Heart right ventricle (tissue), 16 donors: ENCODE results near the gene TNRC6B. TPM values are rescaled to one million over a fixed set of nuclear protein-coding genes. Genes with fewer than 3 reads are reported as not detected.

Experiments
- ATAC-seq, 8 donors: fragments of 200-7000 bp; cut with Tn5 transposase; one replicate each; pipeline ENCODE4 v1.9.1; 2020; ENCODE audit warnings: mild to moderate bottlenecking in 8 of 8, moderate library complexity in 8 of 8, moderate number of reproducible peaks in 1 of 8
- DNase-seq, 2 donors: peaks; one replicate each; pipeline ENCODE4 v3.0.0-alpha.2; 2020
- H3K27ac ChIP-seq, 10 donors: fragments of 200-600 bp; sonication (generic) in 2 of 10; one replicate each; pipeline versions ENCODE4 v1.5.0 to v1.8.0; 2020 to 2022; ENCODE audit warnings: mild to moderate bottlenecking in 3 of 10
- H3K27me3 ChIP-seq, 7 donors: fragments of 200-600 bp; one replicate each; pipeline ENCODE4 v1.8.0; 2021 to 2022; ENCODE audit warnings: mild to moderate bottlenecking in 2 of 7
- H3K36me3 ChIP-seq, 9 donors: fragments of 200-600 bp; sonication (generic) in 1 of 9; one replicate each; pipeline versions ENCODE4 v1.5.0 to v1.8.0; 2020 to 2022; ENCODE audit warnings: mild to moderate bottlenecking in 2 of 9
- H3K4me1 ChIP-seq, 9 donors: fragments of 200-600 bp; sonication (generic) in 1 of 9; one replicate each; pipeline versions ENCODE4 v1.5.0 to v1.8.0; 2020 to 2022; ENCODE audit warnings: mild to moderate bottlenecking in 4 of 9
- H3K4me3 ChIP-seq, 10 donors: fragments of 200-600 bp; sonication (generic) in 2 of 10; one replicate each; pipeline versions ENCODE4 v1.5.0 to v1.8.0; 2020 to 2022; ENCODE audit warnings: mild to moderate bottlenecking in 7 of 10, moderate library complexity in 2 of 10
- H3K9me3 ChIP-seq, 11 donors: fragments of 200-600 bp in 10 of 11; sonication (generic) in 2 of 11; one replicate each; pipeline versions ENCODE4 v1.5.0 to v1.8.0; 2013 to 2022; ENCODE audit warnings: mild to moderate bottlenecking in 2 of 11, control low read depth in 1 of 11, moderate library complexity in 1 of 11
- WGBS, 2 donors: extraction: QIAGEN DNeasy Blood & Tissue Kit; methylation state at CpG; one replicate each; pipeline ENCODE4 v1.1.7; 2013; ENCODE audit warnings: inconsistent platforms in 1 of 2; 5-methylcytosine and 5-hydroxymethylcytosine counted together
- intact Hi-C, 10 donors: fragments of 100-400 bp; cut with DNase I; formaldehyde crosslinking; loops; one replicate each; pipeline versions ENCODE4 v1.11.1 to v1.14.2; 2022
- polyA plus RNA-seq, 2 donors: library from polyadenylated mRNA; stranded (reverse); fragments of 200-250 nt; gene quantifications; one replicate each; pipeline ENCODE4 v1.2.3, GENCODE V29; 2013
- total RNA-seq, 10 donors: library from RNA; stranded (reverse); fragmentation: NEBNext Ultra II Directional in 3 of 10; extraction: Animal tissue kit (Norgen Biotek cat#: 25700) in 3 of 10; gene quantifications; one replicate each; pipeline versions ENCODE4 v1.2.1 to v1.2.4, GENCODE V29; 2021 to 2023
- TF ChIP-seq, protein P1 (sequence below), 9 donors: fragments of 200-600 bp; sonication (generic) in 2 of 9; IDR thresholded peaks; one replicate each; pipeline versions ENCODE4 v1.5.0 to v1.8.0; 2021 to 2022; ENCODE audit warnings: antibody characterized with exemption in 9 of 9, mild to moderate bottlenecking in 5 of 9, moderate library complexity in 1 of 9
- donor health status: Arrhythmogenic right ventricular cardiomyopathy.
- donor health status: ischemic (EF 13 %, LVEDD 7.1; RV severe dilation, severe dysfunction).
- donor health status: healthy with polysubstance abuse.
- donor health status: DM: no; HTN: yes; CAD: no.
- donor health status: DM: no; HTN: no; CAD: no.
- donor health status: ischemic (EF 25% LVEDD 6.9; RV normal size, moderate dysfunction).
- donor health status: ischemic (EF 25% LVEDD 5.7; RV mildly dilated, moderate dysfunction).
- donor health status: healthy.
- donor health status: DM: yes; HTN: yes; CAD: no.
- donor health status: Ischemic cardiomyopathy.
- donor health status: ischemic (EF 35%, LVEDD 5.7; RV mildly dilated, moderate dysfunction).
- donor health status: nonischemic (EF 11% LVEDD 7.7; RV severe dilation, severe dysfunction).
- donor health status: DM: yes; HTN: yes; CAD: no.
- donor health status: PGD.
- donor health status: ischemic (EF 29% LVEDD 5.4; RV normal size, mild dysfunction).
- donor health status: nonischemic (EF 23%, LVEDD 6.1; RV moderate dilation, normal function).

Gene TNRC6B
- total and polyA plus RNA-seq, 12 donors, result 1.7 to 62.5 (median 53.9) TPM

GRCh38 chr22:40342521-40342920, 164.8 kb downstream of the TNRC6B start:
- H3K36me3 ChIP-seq, result peaks cover 0 to 2% (median 0%) of the 10 kb centered on the region in 9 donors
- TF ChIP-seq, protein P1, sequence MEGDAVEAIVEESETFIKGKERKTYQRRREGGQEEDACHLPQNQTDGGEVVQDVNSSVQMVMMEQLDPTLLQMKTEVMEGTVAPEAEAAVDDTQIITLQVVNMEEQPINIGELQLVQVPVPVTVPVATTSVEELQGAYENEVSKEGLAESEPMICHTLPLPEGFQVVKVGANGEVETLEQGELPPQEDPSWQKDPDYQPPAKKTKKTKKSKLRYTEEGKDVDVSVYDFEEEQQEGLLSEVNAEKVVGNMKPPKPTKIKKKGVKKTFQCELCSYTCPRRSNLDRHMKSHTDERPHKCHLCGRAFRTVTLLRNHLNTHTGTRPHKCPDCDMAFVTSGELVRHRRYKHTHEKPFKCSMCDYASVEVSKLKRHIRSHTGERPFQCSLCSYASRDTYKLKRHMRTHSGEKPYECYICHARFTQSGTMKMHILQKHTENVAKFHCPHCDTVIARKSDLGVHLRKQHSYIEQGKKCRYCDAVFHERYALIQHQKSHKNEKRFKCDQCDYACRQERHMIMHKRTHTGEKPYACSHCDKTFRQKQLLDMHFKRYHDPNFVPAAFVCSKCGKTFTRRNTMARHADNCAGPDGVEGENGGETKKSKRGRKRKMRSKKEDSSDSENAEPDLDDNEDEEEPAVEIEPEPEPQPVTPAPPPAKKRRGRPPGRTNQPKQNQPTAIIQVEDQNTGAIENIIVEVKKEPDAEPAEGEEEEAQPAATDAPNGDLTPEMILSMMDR (IDR thresholded peaks at IDR 0.05), result no peak
- DNase-seq (no peak), ATAC-seq (no peak)
- no peak overlapping the region for H3K4me3 ChIP-seq
- 60 to 61% methylated on average over 9 of the region's 9 CpGs for WGBS, 2 donors
- H3K27ac ChIP-seq, result no peak overlapping the region
- intact Hi-C loops, result loop anchor here in 3 of 10 donors (10.0 kb wide), 2 partner anchors 298 to 808 kb away; partner anchors contain the start of gene RPS19BP1 (in 1 of the 3)
- no peaks in the 10 kb centered on the region for H3K9me3 ChIP-seq
- H3K4me1 ChIP-seq, result peaks cover 0 to 18% (median 12%) of the 10 kb centered on the region in 9 donors
- H3K27me3 ChIP-seq, result no peaks in the 10 kb centered on the region

- Histone ChIP-seq H3K36me3 (peaks cover 0 to 22% (median 11%) of the 10 kb centered on the region in 9 donors), H3K9me3 (no peaks in the 10 kb centered on the region), H3K4me1 (peaks cover 0 to 31% (median 21%) of the 10 kb centered on the region in 9 donors), H3K4me3 (peak overlapping the region in 9 of 10 donors; percentile 56 to 89 (median 68)), H3K27ac (peak overlapping the region in 6 of 10 donors; percentile 74 to 94 (median 88)), H3K27me3 (no peaks in the 10 kb centered on the region)
- DNase-seq, result no peak
- intact Hi-C loops, result loop anchor here in 7 of 10 donors (5.0 to 10.0 kb wide), 5 partner anchors 300 to 813 kb away; partner anchors contain the start of gene RPS19BP1 (in 3 of the 7)
- WGBS, 2 donors, result 75 to 80% methylated on average over 6 of the region's 6 CpGs
- ATAC-seq, result no peak
- TF ChIP-seq, protein P1 (IDR thresholded peaks at IDR 0.05), result no peak
Observed at GRCh38 chr22:40345271-40345670, 167.5 kb downstream of the TNRC6B start.

GRCh38 chr22:40345815-40346184, 168.1 kb downstream of the TNRC6B start:
- Histone ChIP-seq H3K4me1 (peaks cover 0 to 31% (median 21%) of the 10 kb centered on the region in 9 donors), H3K4me3 (peak overlapping the region; percentile 56 to 89 (median 68)), H3K27me3 (no peaks in the 10 kb centered on the region), H3K9me3 (no peaks in the 10 kb centered on the region), H3K27ac (peak overlapping the region; percentile 51 to 94 (median 87)), H3K36me3 (peaks cover 0 to 28% (median 16%) of the 10 kb centered on the region in 9 donors)
- WGBS, 2 donors, result 1 to 2% methylated on average over 20 of the region's 20 CpGs
- peak; percentile 14 to 29 for DNase-seq
- peak; percentile 11 to 37 (median 26) for ATAC-seq
- intact Hi-C loops, result loop anchor here in 8 of 10 donors (1.0 to 10.0 kb wide), 7 partner anchors 301 to 813 kb away; partner anchors contain the start of gene RPS19BP1 (in 3 of the 8)
- TF ChIP-seq, protein P1 (IDR thresholded peaks at IDR 0.05), result no peak

GRCh38 chr22:40346185-40347118, 168.7 kb downstream of the TNRC6B start, which contains the start of gene ADSL:
Gene ADSL, plus strand, starts transcription at chr22:40346500. Its CDS starts 59 bp downstream, at chr22:40346559.
- intact Hi-C loops, result loop anchor here in 8 of 10 donors (1.0 to 10.0 kb wide), 7 partner anchors 302 to 814 kb away; partner anchors contain the start of gene RPS19BP1 (in 3 of the 8)
- TF ChIP-seq, protein P1 (IDR thresholded peaks at IDR 0.05), result peak in 4 of 9 donors; percentile 14 to 41 (median 37)
- Histone ChIP-seq H3K4me1 (peaks cover 0 to 31% (median 21%) of the 10 kb centered on the region in 9 donors), H3K9me3 (no peaks in the 10 kb centered on the region), H3K4me3 (peak within 1 kb of the TSS; percentile 56 to 89 (median 68)), H3K27me3 (no peaks in the 10 kb centered on the region), H3K27ac (peak within 1 kb of the TSS; percentile 51 to 94 (median 87)), H3K36me3 (peaks cover 0 to 34% (median 23%) of the 10 kb centered on the region in 9 donors)
- WGBS, 2 donors, result 0% methylated on average over 64 to 65 of the region's 65 CpGs
- ATAC-seq (peak; percentile 98 to 99 (median 98)), DNase-seq (peak; percentile 90)
